Liver (tissue), 9 donors: ENCODE data around the gene HNRNPM. TPM values are rescaled to one million over a fixed set of nuclear protein-coding genes. Genes with fewer than 3 reads are reported as not detected.

Experiments used
- DNase-seq: peaks from one replicate; pipeline ENCODE4 v3.0.0-alpha.2; 2017; ENCODE audit warnings: low spot score
- H3K27ac ChIP-seq, 2 donors: one replicate each; pipeline ENCODE4 v1.7.0; 2013; ENCODE audit warnings: inconsistent platforms in 2 of 2, low read length in 2 of 2, control low read depth in 1 of 2, low read depth in 1 of 2, mild to moderate bottlenecking in 1 of 2
- H3K27me3 ChIP-seq, 4 donors: one replicate each; pipeline versions ENCODE4 v1.6.1 to v1.7.0; 2013; ENCODE audit warnings: low read length in 3 of 4, inconsistent platforms in 1 of 4, mild to moderate bottlenecking in 1 of 4, moderate library complexity in 1 of 4; ENCODE audit not compliant: control insufficient read depth in 4 of 4, insufficient read depth in 4 of 4
- H3K36me3 ChIP-seq, 4 donors: one replicate each; pipeline versions ENCODE4 v1.6.1 to v1.7.0; 2013; ENCODE audit warnings: low read length in 3 of 4, mild to moderate bottlenecking in 3 of 4, low read depth in 1 of 4, moderate library complexity in 1 of 4; ENCODE audit not compliant: control insufficient read depth in 4 of 4, insufficient read depth in 3 of 4
- H3K4me1 ChIP-seq, 4 donors: one replicate each; pipeline versions ENCODE4 v1.6.1 to v1.7.0; 2013; ENCODE audit warnings: low read length in 3 of 4, mild to moderate bottlenecking in 3 of 4, moderate library complexity in 1 of 4; ENCODE audit not compliant: control insufficient read depth in 4 of 4, insufficient read depth in 4 of 4
- H3K4me3 ChIP-seq, 3 donors: one replicate each; pipeline versions ENCODE4 v1.6.1 to v1.7.0; 2013; ENCODE audit warnings: low read length in 3 of 3, control low read depth in 1 of 3, low read depth in 1 of 3, mild to moderate bottlenecking in 1 of 3
- H3K9ac ChIP-seq, 2 donors: one replicate each; pipeline ENCODE4 v1.7.0; 2013; ENCODE audit warnings: low read length in 2 of 2, mild to moderate bottlenecking in 2 of 2, moderate library complexity in 2 of 2, control low read depth in 1 of 2, low read depth in 1 of 2
- H3K9me3 ChIP-seq, 4 donors: one replicate each; pipeline versions ENCODE4 v1.6.1 to v1.7.0; 2013; ENCODE audit warnings: low read length in 3 of 4; ENCODE audit not compliant: control insufficient read depth in 4 of 4
- EGR1 ChIP-seq, 2 donors: IDR thresholded peaks; 2 replicates each; pipeline ENCODE4 v1.6.1; 2016 to 2018; ENCODE audit warnings: antibody characterized with exemption in 2 of 2, low read depth in 2 of 2
- FOXA1 ChIP-seq: IDR thresholded peaks from 2 replicates; pipeline ENCODE4 v1.6.1; 2016; ENCODE audit warnings: antibody characterized with exemption
- FOXA2 ChIP-seq: IDR thresholded peaks from 2 replicates; pipeline ENCODE4 v1.6.1; 2016; ENCODE audit warnings: antibody characterized with exemption
- GABPA ChIP-seq, 2 donors: IDR thresholded peaks in 1 of 2; conservative IDR thresholded peaks in 1 of 2; 2 replicates each; pipeline ENCODE4 v1.6.1; 2016; ENCODE audit warnings: antibody characterized with exemption in 2 of 2, mild to moderate bottlenecking in 1 of 2, moderate library complexity in 1 of 2
- JUND ChIP-seq, 2 donors: IDR thresholded peaks; 2 replicates each; pipeline ENCODE4 v1.6.1; 2016; ENCODE audit warnings: antibody characterized with exemption in 2 of 2
- NR2F2 ChIP-seq: IDR thresholded peaks from 2 replicates; pipeline ENCODE4 v1.6.1; 2016; ENCODE audit warnings: antibody characterized with exemption
- SP1 ChIP-seq: IDR thresholded peaks from 2 replicates; pipeline ENCODE4 v1.6.1; 2018; ENCODE audit warnings: antibody characterized with exemption, mild to moderate bottlenecking
- YY1 ChIP-seq: IDR thresholded peaks from 2 replicates; pipeline ENCODE4 v1.6.1; 2016; ENCODE audit warnings: antibody characterized with exemption, mild to moderate bottlenecking
- WGBS: extraction: QIAGEN DNeasy Blood & Tissue Kit; methylation state at CpG from one replicate; pipeline ENCODE4 v1.1.7; 2013; 5-methylcytosine and 5-hydroxymethylcytosine counted together
- polyA plus RNA-seq, 2 donors: library from polyadenylated mRNA; stranded (reverse) in 1 of 2; unstranded in 1 of 2; fragments of 200-250 nt in 1 of 2; fragments of >200 nt in 1 of 2; fragmentation: Nextera tagmentation in 1 of 2; extraction: Ambion mirVana in 1 of 2; gene quantifications; one replicate each; pipeline versions ENCODE4 v1.2.1 to v1.2.3, GENCODE V29; 2013 to 2015
- total RNA-seq, 2 donors: library from RNA; depleted of rRNA; stranded (reverse); fragments of >200 nt; gene quantifications; one replicate each; pipeline ENCODE4 v1.2.3, GENCODE V29; 2014
- TF ChIP-seq, protein P1 (sequence below): IDR thresholded peaks from 2 replicates; pipeline ENCODE4 v1.6.1; 2016; ENCODE audit warnings: antibody characterized with exemption
- TF ChIP-seq, protein P2 (sequence below): IDR thresholded peaks from 2 replicates; pipeline ENCODE4 v1.6.1; 2016; ENCODE audit warnings: antibody characterized with exemption
- TF ChIP-seq, protein P3 (sequence below): IDR thresholded peaks from 2 replicates; pipeline ENCODE4 v1.6.1; 2016; ENCODE audit warnings: antibody characterized with exemption, mild to moderate bottlenecking
- TF ChIP-seq, protein P4 (sequence below): IDR thresholded peaks from 2 replicates; pipeline ENCODE4 v1.6.1; 2016; ENCODE audit warnings: antibody characterized with exemption
- TF ChIP-seq, protein P5 (sequence below): fragments of 150-350 bp; IDR thresholded peaks from 2 replicates; pipeline ENCODE4 v1.5.1; 2017; ENCODE audit warnings: improper control_type of control experiment, low read depth, low read length; ENCODE audit not compliant: missing input control
- donor health status: healthy.
- donor health status: healthy.
- donor health status: healthy.
- donor health status: healthy.
- donor health status: healthy.

HNRNPM gene
- total and polyA plus RNA-seq, 4 donors, result 39.4 to 86.9 (median 70.7) TPM

DNA sequence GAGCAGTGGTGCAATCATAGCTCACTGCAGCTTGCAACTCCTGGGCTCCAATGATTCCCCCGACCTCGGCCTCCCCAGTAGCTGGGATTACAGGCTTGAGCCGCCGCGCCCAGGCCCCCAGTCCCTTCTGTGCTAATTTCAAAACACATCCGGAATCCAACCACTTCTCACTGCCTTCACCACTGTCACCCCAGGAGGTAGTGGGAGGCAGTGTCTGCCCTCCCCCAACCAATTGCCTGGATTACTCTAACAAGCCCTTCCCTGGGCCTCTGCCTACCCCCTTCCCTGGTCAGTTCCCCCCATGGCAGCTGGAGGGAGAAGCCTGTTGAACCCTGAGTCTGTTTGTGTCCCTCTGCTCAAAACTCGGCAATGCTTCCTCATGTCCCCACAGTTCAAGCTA is 55.4 kb downstream of the HNRNPM start (continued):
- TF ChIP-seq, protein P1, sequence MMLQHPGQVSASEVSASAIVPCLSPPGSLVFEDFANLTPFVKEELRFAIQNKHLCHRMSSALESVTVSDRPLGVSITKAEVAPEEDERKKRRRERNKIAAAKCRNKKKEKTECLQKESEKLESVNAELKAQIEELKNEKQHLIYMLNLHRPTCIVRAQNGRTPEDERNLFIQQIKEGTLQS, result no peak
- no peak for TF ChIP-seq GABPA (IDR thresholded peaks at IDR 0.05 in 1 of 2, conservative IDR thresholded peaks at IDR 0.05 in 1 of 2)
- TF ChIP-seq, protein P2, sequence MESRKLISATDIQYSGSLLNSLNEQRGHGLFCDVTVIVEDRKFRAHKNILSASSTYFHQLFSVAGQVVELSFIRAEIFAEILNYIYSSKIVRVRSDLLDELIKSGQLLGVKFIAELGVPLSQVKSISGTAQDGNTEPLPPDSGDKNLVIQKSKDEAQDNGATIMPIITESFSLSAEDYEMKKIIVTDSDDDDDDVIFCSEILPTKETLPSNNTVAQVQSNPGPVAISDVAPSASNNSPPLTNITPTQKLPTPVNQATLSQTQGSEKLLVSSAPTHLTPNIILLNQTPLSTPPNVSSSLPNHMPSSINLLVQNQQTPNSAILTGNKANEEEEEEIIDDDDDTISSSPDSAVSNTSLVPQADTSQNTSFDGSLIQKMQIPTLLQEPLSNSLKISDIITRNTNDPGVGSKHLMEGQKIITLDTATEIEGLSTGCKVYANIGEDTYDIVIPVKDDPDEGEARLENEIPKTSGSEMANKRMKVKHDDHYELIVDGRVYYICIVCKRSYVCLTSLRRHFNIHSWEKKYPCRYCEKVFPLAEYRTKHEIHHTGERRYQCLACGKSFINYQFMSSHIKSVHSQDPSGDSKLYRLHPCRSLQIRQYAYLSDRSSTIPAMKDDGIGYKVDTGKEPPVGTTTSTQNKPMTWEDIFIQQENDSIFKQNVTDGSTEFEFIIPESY, result no peak

DNA sequence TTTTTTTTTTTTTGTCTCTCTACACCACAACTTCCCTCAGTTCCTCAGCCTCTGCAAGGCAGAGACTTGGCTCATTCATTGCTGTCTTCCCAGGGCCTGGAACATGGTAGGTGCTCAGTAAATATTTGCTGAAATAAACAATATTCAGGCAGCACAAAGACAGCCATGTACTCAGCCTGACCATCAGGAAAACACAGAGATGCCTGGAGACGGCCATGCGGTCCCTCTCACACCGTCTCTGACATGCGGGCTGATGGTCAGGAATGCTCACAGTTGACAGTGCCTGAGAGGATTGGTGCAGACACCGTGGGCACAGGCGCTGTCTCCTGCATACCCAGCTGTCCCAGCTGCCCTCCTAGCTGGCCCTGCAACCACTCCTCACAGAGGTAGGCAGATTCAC is 56.7 kb downstream of the HNRNPM start:
- no peak for DNase-seq
- H3K36me3 ChIP-seq, result no peaks in the 10 kb centered on the region
- WGBS, result 81% methylated on average over 6 of the region's 6 CpGs
- no peak overlapping the region for H3K9ac ChIP-seq
- H3K4me1 ChIP-seq, result peaks cover 5 to 13% (median 6%) of the 10 kb centered on the region in 4 donors
- H3K27me3 ChIP-seq, result no peaks in the 10 kb centered on the region
- no peak for TF ChIP-seq FOXA1
- TF ChIP-seq, protein P2, result no peak
- TF ChIP-seq JUND (IDR thresholded peaks at IDR 0.05), result no peak
- no peak for TF ChIP-seq YY1
- TF ChIP-seq, protein P1, result no peak
- TF ChIP-seq EGR1 (IDR thresholded peaks at IDR 0.05; ENCODE audit: low read depth in 2 of 2), result no peak
- no peak for TF ChIP-seq GABPA (IDR thresholded peaks at IDR 0.05 in 1 of 2, conservative IDR thresholded peaks at IDR 0.05 in 1 of 2)
- TF ChIP-seq FOXA2, result no peak
- TF ChIP-seq, protein P3, sequence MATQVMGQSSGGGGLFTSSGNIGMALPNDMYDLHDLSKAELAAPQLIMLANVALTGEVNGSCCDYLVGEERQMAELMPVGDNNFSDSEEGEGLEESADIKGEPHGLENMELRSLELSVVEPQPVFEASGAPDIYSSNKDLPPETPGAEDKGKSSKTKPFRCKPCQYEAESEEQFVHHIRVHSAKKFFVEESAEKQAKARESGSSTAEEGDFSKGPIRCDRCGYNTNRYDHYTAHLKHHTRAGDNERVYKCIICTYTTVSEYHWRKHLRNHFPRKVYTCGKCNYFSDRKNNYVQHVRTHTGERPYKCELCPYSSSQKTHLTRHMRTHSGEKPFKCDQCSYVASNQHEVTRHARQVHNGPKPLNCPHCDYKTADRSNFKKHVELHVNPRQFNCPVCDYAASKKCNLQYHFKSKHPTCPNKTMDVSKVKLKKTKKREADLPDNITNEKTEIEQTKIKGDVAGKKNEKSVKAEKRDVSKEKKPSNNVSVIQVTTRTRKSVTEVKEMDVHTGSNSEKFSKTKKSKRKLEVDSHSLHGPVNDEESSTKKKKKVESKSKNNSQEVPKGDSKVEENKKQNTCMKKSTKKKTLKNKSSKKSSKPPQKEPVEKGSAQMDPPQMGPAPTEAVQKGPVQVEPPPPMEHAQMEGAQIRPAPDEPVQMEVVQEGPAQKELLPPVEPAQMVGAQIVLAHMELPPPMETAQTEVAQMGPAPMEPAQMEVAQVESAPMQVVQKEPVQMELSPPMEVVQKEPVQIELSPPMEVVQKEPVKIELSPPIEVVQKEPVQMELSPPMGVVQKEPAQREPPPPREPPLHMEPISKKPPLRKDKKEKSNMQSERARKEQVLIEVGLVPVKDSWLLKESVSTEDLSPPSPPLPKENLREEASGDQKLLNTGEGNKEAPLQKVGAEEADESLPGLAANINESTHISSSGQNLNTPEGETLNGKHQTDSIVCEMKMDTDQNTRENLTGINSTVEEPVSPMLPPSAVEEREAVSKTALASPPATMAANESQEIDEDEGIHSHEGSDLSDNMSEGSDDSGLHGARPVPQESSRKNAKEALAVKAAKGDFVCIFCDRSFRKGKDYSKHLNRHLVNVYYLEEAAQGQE, result no peak
- TF ChIP-seq SP1, result no peak
- TF ChIP-seq, protein P4, sequence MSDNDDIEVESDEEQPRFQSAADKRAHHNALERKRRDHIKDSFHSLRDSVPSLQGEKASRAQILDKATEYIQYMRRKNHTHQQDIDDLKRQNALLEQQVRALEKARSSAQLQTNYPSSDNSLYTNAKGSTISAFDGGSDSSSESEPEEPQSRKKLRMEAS, result no peak
- no peak overlapping the region for H3K27ac ChIP-seq
- no peak overlapping the region for H3K4me3 ChIP-seq
- H3K9me3 ChIP-seq, result no peaks in the 10 kb centered on the region

DNA sequence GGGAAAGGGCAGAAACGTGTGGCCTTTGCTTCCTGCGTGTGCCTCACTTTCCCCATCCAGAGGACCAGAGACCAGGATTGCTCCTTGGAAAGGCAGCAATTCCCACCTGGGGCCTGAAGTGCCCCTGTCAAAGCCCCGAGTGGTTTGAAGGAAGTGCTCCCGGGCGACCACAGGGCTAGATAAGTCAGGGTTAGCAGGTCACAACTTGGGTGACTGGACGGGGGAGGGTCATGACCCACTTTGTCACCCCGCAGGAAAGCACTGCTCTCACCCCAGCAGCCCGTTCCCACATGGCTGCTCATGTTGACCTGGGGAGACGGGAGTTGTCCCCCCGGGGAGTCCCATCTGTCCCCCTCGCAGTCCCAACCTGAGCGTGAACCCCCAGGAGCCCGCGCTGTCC is 57.2 kb downstream of the HNRNPM start:
- no peak for TF ChIP-seq FOXA2
- TF ChIP-seq NR2F2, result no peak
- TF ChIP-seq, protein P5, sequence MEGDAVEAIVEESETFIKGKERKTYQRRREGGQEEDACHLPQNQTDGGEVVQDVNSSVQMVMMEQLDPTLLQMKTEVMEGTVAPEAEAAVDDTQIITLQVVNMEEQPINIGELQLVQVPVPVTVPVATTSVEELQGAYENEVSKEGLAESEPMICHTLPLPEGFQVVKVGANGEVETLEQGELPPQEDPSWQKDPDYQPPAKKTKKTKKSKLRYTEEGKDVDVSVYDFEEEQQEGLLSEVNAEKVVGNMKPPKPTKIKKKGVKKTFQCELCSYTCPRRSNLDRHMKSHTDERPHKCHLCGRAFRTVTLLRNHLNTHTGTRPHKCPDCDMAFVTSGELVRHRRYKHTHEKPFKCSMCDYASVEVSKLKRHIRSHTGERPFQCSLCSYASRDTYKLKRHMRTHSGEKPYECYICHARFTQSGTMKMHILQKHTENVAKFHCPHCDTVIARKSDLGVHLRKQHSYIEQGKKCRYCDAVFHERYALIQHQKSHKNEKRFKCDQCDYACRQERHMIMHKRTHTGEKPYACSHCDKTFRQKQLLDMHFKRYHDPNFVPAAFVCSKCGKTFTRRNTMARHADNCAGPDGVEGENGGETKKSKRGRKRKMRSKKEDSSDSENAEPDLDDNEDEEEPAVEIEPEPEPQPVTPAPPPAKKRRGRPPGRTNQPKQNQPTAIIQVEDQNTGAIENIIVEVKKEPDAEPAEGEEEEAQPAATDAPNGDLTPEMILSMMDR, result no peak
- Histone ChIP-seq H3K4me1 (peaks cover 6 to 13% (median 6%) of the 10 kb centered on the region in 4 donors), H3K27me3 (no peaks in the 10 kb centered on the region), H3K4me3 (no peak overlapping the region), H3K9ac (no peak overlapping the region), H3K27ac (no peak overlapping the region), H3K36me3 (no peaks in the 10 kb centered on the region), H3K9me3 (no peaks in the 10 kb centered on the region)
- DNase-seq, result no peak
- WGBS, result 72% methylated on average over 14 of the region's 14 CpGs
